ENCODE data around the gene HTR1B. TPM values are rescaled to one million over a fixed set of nuclear protein-coding genes. Genes with fewer than 3 reads are reported as not detected.

Gene HTR1B
- total RNA-seq, 4 donors from 2014 or later = 0.20 to 1.8 (median 0.43) TPM

DNA sequence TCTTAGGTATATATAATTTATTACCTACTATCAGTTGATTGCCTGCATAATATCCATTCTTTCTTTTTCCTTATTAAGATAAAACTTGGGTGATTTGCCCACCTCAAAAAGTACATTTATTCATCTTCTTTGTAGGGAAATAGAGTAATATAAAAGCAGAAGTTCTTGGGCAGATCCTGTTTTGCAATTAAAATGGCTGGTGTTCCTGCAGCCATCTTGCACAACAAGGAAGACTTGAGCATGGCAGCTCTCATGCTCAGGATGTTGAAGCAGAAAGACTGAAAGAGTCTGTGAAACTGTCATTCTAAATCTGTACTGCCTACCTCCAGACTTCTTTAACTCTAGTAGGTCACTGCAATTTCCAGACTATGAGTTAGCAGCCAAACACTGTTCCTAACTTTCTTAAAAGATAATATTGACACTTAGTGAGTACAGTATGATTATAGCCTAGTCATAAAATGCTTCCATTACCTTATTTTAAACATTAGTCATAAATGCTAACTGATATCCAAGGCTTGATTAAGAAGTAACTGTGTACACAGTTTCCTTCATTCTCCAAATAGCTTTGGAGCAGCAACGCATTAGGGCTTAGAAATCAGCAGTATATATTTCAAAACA, 24.6 kb upstream of the HTR1B start:
- H3K27ac ChIP-seq = no peak overlapping the region
- no peak for TF ChIP-seq EP300 (IDR thresholded peaks at IDR 0.05)
- no peak for TF ChIP-seq POLR2A (IDR thresholded peaks at IDR 0.05)
- no peak for TF ChIP-seq CTCF (IDR thresholded peaks at IDR 0.05)
- no peaks in the 10 kb centered on the region for H3K9me3 ChIP-seq
- no peak overlapping the region for H3K4me3 ChIP-seq
- no peaks in the 10 kb centered on the region for H3K4me1 ChIP-seq
- no peaks in the 10 kb centered on the region for H3K27me3 ChIP-seq
- no peaks in the 10 kb centered on the region for H3K36me3 ChIP-seq
- no peak for DNase-seq (ENCODE audit: low spot score in 2 of 2)
- WGBS, 2 donors = 83% methylated on average over 1 of the region's 1 CpG

DNA sequence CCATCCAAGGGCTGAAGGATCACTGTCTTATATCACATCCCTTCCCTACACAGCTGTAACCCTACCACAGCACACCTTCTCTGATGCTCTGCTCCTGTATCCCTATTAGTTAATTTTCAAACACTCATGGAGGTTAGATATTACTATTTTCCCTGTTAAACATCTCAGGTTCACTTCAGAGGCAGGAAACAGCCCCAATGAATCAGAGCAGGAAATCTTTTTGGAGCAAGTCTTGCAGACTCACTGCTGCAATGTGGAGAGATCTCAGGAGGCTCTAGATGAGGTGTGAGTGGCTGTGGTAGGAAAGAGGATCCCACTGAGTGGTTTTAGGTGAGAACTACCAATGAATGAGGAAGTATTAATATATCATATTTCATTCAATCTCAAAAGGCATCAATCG, 19.7 kb upstream of the HTR1B start:
- no peaks in the 10 kb centered on the region for H3K36me3 ChIP-seq
- no peaks in the 10 kb centered on the region for H3K27me3 ChIP-seq
- no peak for TF ChIP-seq POLR2A (IDR thresholded peaks at IDR 0.05)
- no peak for TF ChIP-seq EP300 (IDR thresholded peaks at IDR 0.05)
- no peak for TF ChIP-seq CTCF (IDR thresholded peaks at IDR 0.05)
- H3K9me3 ChIP-seq = no peaks in the 10 kb centered on the region
- H3K4me1 ChIP-seq = no peaks in the 10 kb centered on the region
- WGBS, 2 donors = 56 to 63% methylated on average over 1 of the region's 1 CpG
- no peak for DNase-seq (ENCODE audit: low spot score in 2 of 2)
- no peak overlapping the region for H3K27ac ChIP-seq
- no peak overlapping the region for H3K4me3 ChIP-seq

DNA sequence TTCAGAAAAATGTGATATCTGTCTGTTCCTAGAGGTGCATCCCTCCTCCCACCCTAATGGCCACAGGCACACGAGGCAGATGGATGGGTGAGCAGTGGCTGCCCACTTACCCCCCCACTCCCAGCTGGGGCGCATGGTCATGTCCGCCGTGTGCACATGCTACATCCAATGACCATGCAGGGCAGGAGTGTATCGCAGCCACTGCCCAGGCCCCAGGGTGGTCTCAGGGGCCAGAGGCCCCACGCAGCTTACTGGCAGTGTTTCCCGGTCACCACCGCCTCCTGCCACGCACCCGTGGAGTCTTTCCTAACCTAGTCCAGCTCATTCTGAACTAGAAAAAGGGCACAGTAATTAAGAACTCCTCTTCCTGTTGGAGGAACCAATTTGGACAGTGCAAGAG, 11.7 kb upstream of the HTR1B start:
- no peak overlapping the region for H3K4me3 ChIP-seq
- no peaks in the 10 kb centered on the region for H3K36me3 ChIP-seq
- DNase-seq (ENCODE audit: low spot score in 2 of 2) = no peak
- TF ChIP-seq EP300 (IDR thresholded peaks at IDR 0.05) (no peak), POLR2A (IDR thresholded peaks at IDR 0.05) (no peak), CTCF (IDR thresholded peaks at IDR 0.05) (no peak)
- H3K9me3 ChIP-seq = no peaks in the 10 kb centered on the region
- H3K27ac ChIP-seq = no peak overlapping the region
- WGBS, 2 donors = 92 to 95% methylated on average over 9 to 10 of the region's 10 CpGs
- H3K27me3 ChIP-seq = no peaks in the 10 kb centered on the region
- no peaks in the 10 kb centered on the region for H3K4me1 ChIP-seq

GRCh38 chr6:77474286-77474956, 11.1 kb upstream of the HTR1B start:
- no peak for TF ChIP-seq EP300 (IDR thresholded peaks at IDR 0.05)
- TF ChIP-seq CTCF (IDR thresholded peaks at IDR 0.05) = no peak
- TF ChIP-seq POLR2A (IDR thresholded peaks at IDR 0.05) = no peak
- Histone ChIP-seq H3K9me3 (no peaks in the 10 kb centered on the region), H3K4me1 (no peaks in the 10 kb centered on the region), H3K4me3 (no peak overlapping the region), H3K27ac (no peak overlapping the region), H3K27me3 (no peaks in the 10 kb centered on the region), H3K36me3 (no peaks in the 10 kb centered on the region)
- no peak for DNase-seq (ENCODE audit: low spot score in 2 of 2)
- 83 to 94% methylated on average over 7 of the region's 7 CpGs for WGBS, 2 donors

GRCh38 chr6:77470983-77471382, 7.7 kb upstream of the HTR1B start:
- DNase-seq (ENCODE audit: low spot score in 2 of 2) = no peak
- H3K27me3 ChIP-seq = peaks cover 0 to under 1% of the 10 kb centered on the region in 2 donors
- TF ChIP-seq CTCF (IDR thresholded peaks at IDR 0.05) (no peak), POLR2A (IDR thresholded peaks at IDR 0.05) (no peak), EP300 (IDR thresholded peaks at IDR 0.05) (no peak)
- H3K36me3 ChIP-seq = no peaks in the 10 kb centered on the region
- no peak overlapping the region for H3K27ac ChIP-seq
- no peaks in the 10 kb centered on the region for H3K9me3 ChIP-seq
- H3K4me1 ChIP-seq = peaks cover 0 to 8% (median 0%) of the 10 kb centered on the region in 4 donors
- no peak overlapping the region for H3K4me3 ChIP-seq
- 48 to 54% methylated on average over 1 of the region's 1 CpG for WGBS, 2 donors
